ENCODE data around the gene NUSAP1.

DNA sequence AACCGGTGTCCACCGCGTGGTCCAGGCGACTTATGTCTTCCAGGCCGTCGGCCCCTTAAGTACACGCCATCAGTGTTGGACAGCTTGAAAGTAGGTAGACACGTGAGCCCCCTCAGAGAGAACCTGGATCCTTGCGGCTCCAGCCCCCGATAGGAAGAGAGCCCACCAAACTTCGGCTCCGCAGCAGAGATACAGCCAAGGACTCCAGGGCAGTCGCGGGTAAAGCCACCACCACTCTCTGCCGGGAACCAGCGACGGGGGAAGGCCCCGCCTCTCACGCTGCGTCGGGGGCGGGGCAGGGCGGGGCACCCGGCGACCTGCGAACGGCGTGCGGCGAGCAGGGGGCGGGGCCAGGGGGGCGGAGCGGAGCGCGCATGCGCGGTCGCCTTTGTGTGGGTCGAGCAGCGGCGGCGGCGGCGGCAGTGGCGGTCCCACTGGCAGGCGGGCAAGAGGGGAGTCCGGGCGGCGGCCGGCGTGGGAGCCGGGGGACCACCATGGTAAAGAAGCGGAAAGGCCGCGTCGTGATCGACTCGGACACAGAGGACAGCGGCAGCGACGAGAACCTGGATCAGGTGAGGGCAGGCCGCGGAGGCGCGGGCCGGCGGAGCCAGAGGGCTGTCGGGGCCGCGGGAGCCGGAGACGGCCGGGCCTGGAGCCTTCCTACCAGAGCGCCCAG is 84.2 kb downstream of the NUSAP1 start, which contains the start of gene RTF1:
- TF ChIP-seq, protein P1, sequence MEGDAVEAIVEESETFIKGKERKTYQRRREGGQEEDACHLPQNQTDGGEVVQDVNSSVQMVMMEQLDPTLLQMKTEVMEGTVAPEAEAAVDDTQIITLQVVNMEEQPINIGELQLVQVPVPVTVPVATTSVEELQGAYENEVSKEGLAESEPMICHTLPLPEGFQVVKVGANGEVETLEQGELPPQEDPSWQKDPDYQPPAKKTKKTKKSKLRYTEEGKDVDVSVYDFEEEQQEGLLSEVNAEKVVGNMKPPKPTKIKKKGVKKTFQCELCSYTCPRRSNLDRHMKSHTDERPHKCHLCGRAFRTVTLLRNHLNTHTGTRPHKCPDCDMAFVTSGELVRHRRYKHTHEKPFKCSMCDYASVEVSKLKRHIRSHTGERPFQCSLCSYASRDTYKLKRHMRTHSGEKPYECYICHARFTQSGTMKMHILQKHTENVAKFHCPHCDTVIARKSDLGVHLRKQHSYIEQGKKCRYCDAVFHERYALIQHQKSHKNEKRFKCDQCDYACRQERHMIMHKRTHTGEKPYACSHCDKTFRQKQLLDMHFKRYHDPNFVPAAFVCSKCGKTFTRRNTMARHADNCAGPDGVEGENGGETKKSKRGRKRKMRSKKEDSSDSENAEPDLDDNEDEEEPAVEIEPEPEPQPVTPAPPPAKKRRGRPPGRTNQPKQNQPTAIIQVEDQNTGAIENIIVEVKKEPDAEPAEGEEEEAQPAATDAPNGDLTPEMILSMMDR (IDR thresholded peaks at IDR 0.05; ENCODE audit: borderline replicate concordance, extremely low read depth, low read length, poor library complexity, severe bottlenecking): no peak
- no peak for TF ChIP-seq EZH2 (IDR thresholded peaks at IDR 0.05; ENCODE audit: borderline replicate concordance, low read depth, low read length, severe bottlenecking)

All from DND-41 (cell line).